SK-N-SH treated with all-trans-retinoic acid at 6 μM for 48 hours (cell line): ENCODE results near the gene RECK.

ENCODE experiments used
- ATAC-seq: fragments of 200-7000 bp; cut with Tn5 transposase; 3 replicates; pipeline ENCODE4 v1.9.1; 2020; ENCODE audit warnings: mild to moderate bottlenecking, moderate library complexity
- ARNTL ChIP-seq: fragments of 450-650 bp; formaldehyde crosslinking; IDR thresholded peaks from 2 replicates; pipeline ENCODE4 v1.5.0; 2020; ENCODE audit warnings: low read depth, mild to moderate bottlenecking, moderate library complexity, borderline replicate concordance
- BACH2 ChIP-seq: fragments of 250-450 bp; sonication (Bioruptor Pico); IDR thresholded peaks from 2 replicates; pipeline ENCODE4 v1.9.0; 2021; ENCODE audit warnings: mild to moderate bottlenecking, borderline replicate concordance
- CSDC2 ChIP-seq: fragments of 250-450 bp; sonication (Bioruptor Pico); IDR thresholded peaks from 2 replicates; pipeline ENCODE4 v1.5.0; 2020; ENCODE audit warnings: mild to moderate bottlenecking, moderate library complexity
- CSRNP3 ChIP-seq: fragments of 250-450 bp; sonication (Bioruptor Pico); IDR thresholded peaks from 2 replicates; pipeline ENCODE4 v1.5.1; 2021; ENCODE audit warnings: mild to moderate bottlenecking, moderate library complexity
- ESRRG ChIP-seq: fragments of 250-450 bp; sonication (Bioruptor Pico); IDR thresholded peaks from 2 replicates; pipeline ENCODE4 v1.6.1; 2021; ENCODE audit warnings: mild to moderate bottlenecking
- ISL1 ChIP-seq: fragments of 250-450 bp; sonication (Bioruptor Pico); IDR thresholded peaks from 2 replicates; pipeline ENCODE4 v2.1.2; 2022; ENCODE audit warnings: mild to moderate bottlenecking, moderate library complexity
- OSR1 ChIP-seq: fragments of 250-450 bp; sonication (Bioruptor Pico); IDR thresholded peaks from 2 replicates; pipeline ENCODE4 v1.8.0; 2022; ENCODE audit warnings: moderate library complexity, mild to moderate bottlenecking, inconsistent platforms
- PPARA ChIP-seq: fragments of 250-450 bp; sonication (Bioruptor Pico); IDR thresholded peaks from 2 replicates; pipeline ENCODE4 v1.5.0; 2020; ENCODE audit warnings: mild to moderate bottlenecking, borderline replicate concordance
- RARB ChIP-seq: fragments of 250-450 bp; sonication (Bioruptor Pico); IDR thresholded peaks from 2 replicates; pipeline ENCODE4 v1.8.0; 2021; ENCODE audit warnings: mild to moderate bottlenecking, moderate library complexity
- SNAI2 ChIP-seq: fragments of 250-450 bp; sonication (Bioruptor Pico); IDR thresholded peaks from 2 replicates; pipeline ENCODE4 v1.5.0; 2020; ENCODE audit warnings: mild to moderate bottlenecking, moderate library complexity
- TCF4 ChIP-seq: fragments of 250-450 bp; sonication (Bioruptor Pico); IDR thresholded peaks from 2 replicates; pipeline ENCODE4 v1.8.0; 2021; ENCODE audit warnings: mild to moderate bottlenecking, moderate library complexity, borderline replicate concordance
- TOX ChIP-seq: fragments of 250-450 bp; sonication (Bioruptor Pico); IDR thresholded peaks from 2 replicates; pipeline ENCODE4 v1.8.0; 2021; ENCODE audit warnings: mild to moderate bottlenecking, moderate library complexity, borderline replicate concordance
- ZC3H10 ChIP-seq: fragments of 250-450 bp; sonication (Bioruptor Pico); IDR thresholded peaks from 2 replicates; pipeline ENCODE4 v1.5.1; 2021; ENCODE audit warnings: mild to moderate bottlenecking, moderate library complexity
- ZFP3 ChIP-seq: fragments of 250-450 bp; sonication (Bioruptor Pico); IDR thresholded peaks from 2 replicates; pipeline ENCODE4 v1.5.0; 2020; ENCODE audit warnings: mild to moderate bottlenecking, moderate library complexity
- ZNF8 ChIP-seq: fragments of 450-650 bp; formaldehyde crosslinking; IDR thresholded peaks from 2 replicates; pipeline ENCODE4 v1.5.0; 2020; ENCODE audit warnings: mild to moderate bottlenecking, moderate library complexity
- TF ChIP-seq, protein P1 (sequence below): fragments of 250-450 bp; sonication (Bioruptor Pico); IDR thresholded peaks from 2 replicates; pipeline ENCODE4 v1.5.1; 2020; ENCODE audit warnings: low read depth, mild to moderate bottlenecking, moderate library complexity
- TF ChIP-seq, protein P2 (sequence below): fragments of 250-450 bp; sonication (Bioruptor Pico); IDR thresholded peaks from 2 replicates; pipeline ENCODE4 v1.5.0; 2020; ENCODE audit warnings: mild to moderate bottlenecking, moderate library complexity

RECK gene

GRCh38 chr9:35998333-35998732 lies 38.4 kb upstream of the RECK start:
- TF ChIP-seq, protein P1, sequence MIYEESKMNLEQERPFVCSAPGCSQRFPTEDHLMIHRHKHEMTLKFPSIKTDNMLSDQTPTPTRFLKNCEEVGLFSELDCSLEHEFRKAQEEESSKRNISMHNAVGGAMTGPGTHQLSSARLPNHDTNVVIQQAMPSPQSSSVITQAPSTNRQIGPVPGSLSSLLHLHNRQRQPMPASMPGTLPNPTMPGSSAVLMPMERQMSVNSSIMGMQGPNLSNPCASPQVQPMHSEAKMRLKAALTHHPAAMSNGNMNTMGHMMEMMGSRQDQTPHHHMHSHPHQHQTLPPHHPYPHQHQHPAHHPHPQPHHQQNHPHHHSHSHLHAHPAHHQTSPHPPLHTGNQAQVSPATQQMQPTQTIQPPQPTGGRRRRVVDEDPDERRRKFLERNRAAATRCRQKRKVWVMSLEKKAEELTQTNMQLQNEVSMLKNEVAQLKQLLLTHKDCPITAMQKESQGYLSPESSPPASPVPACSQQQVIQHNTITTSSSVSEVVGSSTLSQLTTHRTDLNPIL (CRISPR knock-in tag), result no peak
- no peak for TF ChIP-seq PPARA (CRISPR knock-in tag)
- no peak for TF ChIP-seq OSR1 (CRISPR knock-in tag)
- TF ChIP-seq CSRNP3 (CRISPR knock-in tag), result no peak
- no peak for TF ChIP-seq TCF4
- no peak for TF ChIP-seq ZNF8
- no peak for TF ChIP-seq ARNTL (CRISPR knock-in tag)
- TF ChIP-seq RARB (CRISPR knock-in tag), result no peak
- TF ChIP-seq CSDC2 (CRISPR knock-in tag), result no peak

GRCh38 chr9:36005891-36006290 lies 30.8 kb upstream of the RECK start:
- TF ChIP-seq PPARA (CRISPR knock-in tag), result no peak
- no peak for TF ChIP-seq SNAI2 (CRISPR knock-in tag)
- TF ChIP-seq, protein P1 (CRISPR knock-in tag), result no peak
- TF ChIP-seq ESRRG, result no peak
- no peak for TF ChIP-seq TOX
- TF ChIP-seq BACH2 (CRISPR knock-in tag), result no peak
- no peak for TF ChIP-seq ARNTL (CRISPR knock-in tag)
- TF ChIP-seq ZFP3 (CRISPR knock-in tag), result no peak
- no peak for TF ChIP-seq CSRNP3 (CRISPR knock-in tag)
- TF ChIP-seq, protein P2, sequence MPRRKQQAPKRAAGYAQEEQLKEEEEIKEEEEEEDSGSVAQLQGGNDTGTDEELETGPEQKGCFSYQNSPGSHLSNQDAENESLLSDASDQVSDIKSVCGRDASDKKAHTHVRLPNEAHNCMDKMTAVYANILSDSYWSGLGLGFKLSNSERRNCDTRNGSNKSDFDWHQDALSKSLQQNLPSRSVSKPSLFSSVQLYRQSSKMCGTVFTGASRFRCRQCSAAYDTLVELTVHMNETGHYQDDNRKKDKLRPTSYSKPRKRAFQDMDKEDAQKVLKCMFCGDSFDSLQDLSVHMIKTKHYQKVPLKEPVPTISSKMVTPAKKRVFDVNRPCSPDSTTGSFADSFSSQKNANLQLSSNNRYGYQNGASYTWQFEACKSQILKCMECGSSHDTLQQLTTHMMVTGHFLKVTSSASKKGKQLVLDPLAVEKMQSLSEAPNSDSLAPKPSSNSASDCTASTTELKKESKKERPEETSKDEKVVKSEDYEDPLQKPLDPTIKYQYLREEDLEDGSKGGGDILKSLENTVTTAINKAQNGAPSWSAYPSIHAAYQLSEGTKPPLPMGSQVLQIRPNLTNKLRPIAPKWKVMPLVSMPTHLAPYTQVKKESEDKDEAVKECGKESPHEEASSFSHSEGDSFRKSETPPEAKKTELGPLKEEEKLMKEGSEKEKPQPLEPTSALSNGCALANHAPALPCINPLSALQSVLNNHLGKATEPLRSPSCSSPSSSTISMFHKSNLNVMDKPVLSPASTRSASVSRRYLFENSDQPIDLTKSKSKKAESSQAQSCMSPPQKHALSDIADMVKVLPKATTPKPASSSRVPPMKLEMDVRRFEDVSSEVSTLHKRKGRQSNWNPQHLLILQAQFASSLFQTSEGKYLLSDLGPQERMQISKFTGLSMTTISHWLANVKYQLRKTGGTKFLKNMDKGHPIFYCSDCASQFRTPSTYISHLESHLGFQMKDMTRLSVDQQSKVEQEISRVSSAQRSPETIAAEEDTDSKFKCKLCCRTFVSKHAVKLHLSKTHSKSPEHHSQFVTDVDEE (CRISPR knock-in tag), result no peak
- TF ChIP-seq CSDC2 (CRISPR knock-in tag), result no peak
- no peak for TF ChIP-seq ZC3H10 (CRISPR knock-in tag)
- no peak for TF ChIP-seq ISL1 (CRISPR knock-in tag)
- TF ChIP-seq ZNF8, result no peak

More at GRCh38 chr9:35998333-35998732, 38.4 kb upstream of the RECK start:
- ATAC-seq, result no peak

DNA sequence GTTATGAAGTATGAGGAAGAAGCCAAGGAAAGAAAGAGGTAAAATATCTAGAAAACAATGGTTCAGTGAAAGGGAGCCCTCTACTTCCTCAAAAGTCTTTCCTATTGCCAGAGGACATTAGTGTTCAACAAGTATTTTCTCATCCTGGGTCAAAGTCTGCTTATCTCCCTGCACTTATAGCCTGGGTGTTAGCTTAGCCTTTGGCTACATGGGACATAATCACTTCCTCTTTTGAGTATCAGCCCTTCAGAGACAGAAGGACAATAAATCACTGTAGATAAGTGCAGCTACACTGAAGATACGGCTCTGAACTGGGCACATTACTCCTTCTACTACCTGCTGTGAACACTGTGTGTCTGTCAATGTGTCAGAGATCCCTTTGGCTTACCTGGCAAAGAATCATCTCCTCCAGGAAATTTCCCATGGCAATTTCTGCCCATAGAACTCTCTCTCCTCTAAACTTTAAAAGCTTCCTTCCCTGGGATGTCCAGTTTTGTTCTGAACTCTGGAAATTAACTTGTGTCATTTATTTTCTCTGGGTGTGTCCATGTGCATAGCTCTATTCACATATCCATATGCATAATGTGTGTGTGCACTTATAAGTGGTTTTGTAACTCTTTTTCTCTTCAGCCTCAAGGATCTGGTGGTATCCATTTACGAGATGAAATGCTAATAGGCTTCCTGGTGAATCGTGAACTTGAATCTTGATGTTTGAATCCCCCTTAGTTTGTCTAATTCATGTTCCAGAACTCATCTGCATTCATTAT lies 30.0 kb upstream of the RECK start:
- ATAC-seq, result no peak

More at GRCh38 chr9:36005891-36006290, 30.8 kb upstream of the RECK start:
- no peak for ATAC-seq

More for the DNA sequence above, 30.0 kb upstream of the RECK start:
- TF ChIP-seq ZNF8 (no peak), OSR1 (CRISPR knock-in tag) (no peak), ESRRG (no peak), CSRNP3 (CRISPR knock-in tag) (no peak), CSDC2 (CRISPR knock-in tag) (no peak)
